Thyroid gland (tissue), 4 donors: ENCODE data around the gene RTF1. TPM values are rescaled to one million over a fixed set of nuclear protein-coding genes. Genes with fewer than 3 reads are reported as not detected.

Experiments used
- DNase-seq, 2 donors: peaks; one replicate each; pipeline ENCODE4 v3.0.0-alpha.2; 2019
- H3K27ac ChIP-seq, 3 donors: fragments of 200-600 bp; sonication (generic); 1 replicate in 2 of 3; 2 replicates in 1 of 3; pipeline ENCODE4 v1.5.1; 2016 to 2019; ENCODE audit warnings: mild to moderate bottlenecking in 1 of 3, moderate library complexity in 1 of 3
- H3K27me3 ChIP-seq: fragments of 200-600 bp; sonication (generic); one replicate; pipeline ENCODE4 v1.5.1; 2019
- H3K36me3 ChIP-seq, 2 donors: fragments of 200-600 bp; sonication (generic); one replicate each; pipeline ENCODE4 v1.5.1; 2016 to 2019
- H3K4me1 ChIP-seq, 2 donors: fragments of 200-600 bp; sonication (generic); one replicate each; pipeline ENCODE4 v1.5.1; 2017 to 2019
- H3K4me3 ChIP-seq, 3 donors: fragments of 200-600 bp; sonication (generic); replicated peaks in 1 of 3; 1 replicate in 2 of 3; 2 replicates in 1 of 3; pipeline ENCODE4 v1.5.1; 2016; ENCODE audit warnings: mild to moderate bottlenecking in 1 of 3
- H3K9me3 ChIP-seq: fragments of 200-600 bp; sonication (generic); one replicate; pipeline ENCODE4 v1.5.1; 2017
- POLR2A ChIP-seq, 2 donors: fragments of 450-650 bp; IDR thresholded peaks; one replicate each; pipeline ENCODE4 v1.6.1; 2017; ENCODE audit warnings: antibody characterized with exemption in 2 of 2, mild to moderate bottlenecking in 2 of 2, moderate library complexity in 1 of 2
- WGBS, 2 donors: methylation state at CpG; one replicate each; pipeline ENCODE4 v1.1.5; 2017; 5-methylcytosine and 5-hydroxymethylcytosine counted together
- intact Hi-C: fragments of 100-400 bp; cut with DNase I; formaldehyde crosslinking; loops from one replicate; pipeline ENCODE4 v1.15.1; 2023
- total RNA-seq, 4 donors: library from RNA; depleted of rRNA; stranded (reverse); fragments of >200 nt; gene quantifications; one replicate each; pipeline ENCODE4 v1.2.3, GENCODE V29; 2016
- TF ChIP-seq, protein P1 (sequence below), 6 experiments: fragments of 200-600 bp in 3 of 6; fragments of 450-650 bp in 3 of 6; sonication (generic) in 3 of 6; IDR thresholded peaks; one replicate each; pipeline ENCODE4 v1.5.1; 2016 to 2019; ENCODE audit warnings: antibody characterized with exemption in 6 of 6, mild to moderate bottlenecking in 2 of 6, inconsistent platforms in 1 of 6, moderate library complexity in 1 of 6

RTF1 gene
- total RNA-seq, 4 donors from 2014 or later: 26.6 to 37.4 (median 35.4) TPM

DNA sequence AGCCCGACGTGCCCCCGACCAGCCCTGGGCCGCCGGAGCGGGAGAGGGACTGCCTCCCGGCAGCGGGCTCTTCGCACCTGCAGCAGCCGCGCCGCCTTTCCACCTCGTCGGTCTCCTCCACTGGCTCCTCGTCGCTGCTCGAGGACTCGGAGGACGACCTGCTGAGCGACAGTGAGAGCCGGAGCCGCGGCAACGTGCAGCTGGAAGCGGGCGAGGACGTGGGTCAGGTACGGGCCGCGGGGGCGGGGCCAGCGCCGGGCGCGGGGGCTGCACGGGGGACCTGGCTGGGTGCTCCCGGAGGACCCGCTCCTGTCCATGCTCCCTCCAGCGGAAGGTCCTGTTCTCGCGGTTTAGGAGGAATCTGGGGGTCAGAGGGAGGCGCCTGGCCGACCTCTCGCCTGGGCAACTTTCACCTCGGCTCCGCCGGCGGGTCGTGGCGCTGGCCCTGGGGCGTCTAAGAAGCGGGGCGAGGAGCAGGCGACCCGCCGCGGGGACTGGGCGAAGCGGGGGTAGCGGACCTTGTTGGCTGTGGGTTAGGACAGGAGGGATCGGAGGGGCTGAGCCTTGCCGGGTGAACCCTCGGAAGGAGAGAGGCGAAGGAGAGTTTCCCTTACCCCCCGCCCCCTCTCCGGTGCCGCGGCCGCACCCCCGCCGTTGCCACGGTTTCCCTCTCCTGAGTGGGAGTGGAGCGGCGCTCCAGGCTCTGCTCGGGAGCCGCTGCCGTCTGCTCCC, 77.5 kb downstream of the RTF1 start:
- H3K4me1 ChIP-seq: peaks cover 26 to 29% of the 10 kb centered on the region in 2 donors
- no peak for TF ChIP-seq POLR2A (IDR thresholded peaks at IDR 0.05)
- TF ChIP-seq, protein P1, sequence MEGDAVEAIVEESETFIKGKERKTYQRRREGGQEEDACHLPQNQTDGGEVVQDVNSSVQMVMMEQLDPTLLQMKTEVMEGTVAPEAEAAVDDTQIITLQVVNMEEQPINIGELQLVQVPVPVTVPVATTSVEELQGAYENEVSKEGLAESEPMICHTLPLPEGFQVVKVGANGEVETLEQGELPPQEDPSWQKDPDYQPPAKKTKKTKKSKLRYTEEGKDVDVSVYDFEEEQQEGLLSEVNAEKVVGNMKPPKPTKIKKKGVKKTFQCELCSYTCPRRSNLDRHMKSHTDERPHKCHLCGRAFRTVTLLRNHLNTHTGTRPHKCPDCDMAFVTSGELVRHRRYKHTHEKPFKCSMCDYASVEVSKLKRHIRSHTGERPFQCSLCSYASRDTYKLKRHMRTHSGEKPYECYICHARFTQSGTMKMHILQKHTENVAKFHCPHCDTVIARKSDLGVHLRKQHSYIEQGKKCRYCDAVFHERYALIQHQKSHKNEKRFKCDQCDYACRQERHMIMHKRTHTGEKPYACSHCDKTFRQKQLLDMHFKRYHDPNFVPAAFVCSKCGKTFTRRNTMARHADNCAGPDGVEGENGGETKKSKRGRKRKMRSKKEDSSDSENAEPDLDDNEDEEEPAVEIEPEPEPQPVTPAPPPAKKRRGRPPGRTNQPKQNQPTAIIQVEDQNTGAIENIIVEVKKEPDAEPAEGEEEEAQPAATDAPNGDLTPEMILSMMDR (IDR thresholded peaks at IDR 0.05): no peak
- peak; percentile 36 to 37 for DNase-seq
- H3K36me3 ChIP-seq: no peaks in the 10 kb centered on the region
- intact Hi-C loops: no loop called here
- peak overlapping the region in 1 of 3 donors; percentile 50 for H3K4me3 ChIP-seq
- H3K27me3 ChIP-seq: peaks cover 4% of the 10 kb centered on the region
- no peak overlapping the region for H3K27ac ChIP-seq
- H3K9me3 ChIP-seq: no peaks in the 10 kb centered on the region
- WGBS, 2 donors: 0% methylated on average over 3 to 7 of the region's 77 CpGs

DNA sequence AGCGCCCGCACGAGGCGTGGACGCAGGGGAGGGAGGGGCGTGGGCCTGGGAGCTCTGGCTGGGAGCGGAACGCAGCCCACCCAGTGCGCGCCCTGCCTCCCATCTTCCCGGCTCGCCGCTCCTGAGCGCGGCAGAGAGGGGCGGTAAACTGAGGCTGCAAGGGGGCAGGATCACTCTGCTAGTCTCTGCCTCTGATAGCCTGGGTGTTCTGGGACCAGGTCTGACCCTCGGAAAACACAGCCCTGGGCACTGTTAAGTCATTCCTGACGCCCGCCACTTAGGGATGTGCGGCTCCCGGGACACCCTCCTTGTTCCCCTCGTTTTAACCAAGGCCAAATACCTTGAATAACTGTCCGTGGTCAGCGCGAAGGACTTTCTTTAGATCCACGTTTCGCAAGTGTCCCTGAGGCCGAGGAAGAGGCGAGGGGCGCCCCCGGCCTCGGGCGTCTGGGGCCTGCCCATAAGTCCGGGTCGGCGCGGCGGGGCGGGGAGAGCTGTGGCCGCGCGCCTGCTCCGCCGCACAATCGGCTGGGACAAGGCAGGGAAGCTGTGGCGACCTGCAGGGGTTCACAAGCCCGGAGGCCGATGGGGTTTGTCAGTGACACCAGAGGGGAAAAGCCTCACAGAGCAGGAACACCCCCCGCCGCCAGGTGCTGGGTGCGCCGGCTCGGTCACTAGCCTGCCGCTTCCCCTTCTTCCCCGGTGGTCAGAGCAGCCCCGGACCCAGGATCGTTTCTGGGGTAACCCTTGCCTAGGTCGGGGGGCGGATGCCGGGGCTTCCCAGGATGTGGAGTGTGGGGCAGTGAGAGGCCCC, 78.2 kb downstream of the RTF1 start:
- H3K27ac ChIP-seq: no peak overlapping the region
- TF ChIP-seq, protein P1 (IDR thresholded peaks at IDR 0.05): no peak
- no peak for TF ChIP-seq POLR2A (IDR thresholded peaks at IDR 0.05)
- WGBS, 2 donors: 0 to 4% methylated on average over 2 to 21 of the region's 60 CpGs
- H3K9me3 ChIP-seq: no peaks in the 10 kb centered on the region
- peaks cover 26 to 29% of the 10 kb centered on the region in 2 donors for H3K4me1 ChIP-seq
- intact Hi-C loops: no loop called here
- DNase-seq: no peak
- H3K4me3 ChIP-seq: peak overlapping the region in 1 of 3 donors; percentile 50
- no peaks in the 10 kb centered on the region for H3K36me3 ChIP-seq
- peaks cover 4% of the 10 kb centered on the region for H3K27me3 ChIP-seq

DNA sequence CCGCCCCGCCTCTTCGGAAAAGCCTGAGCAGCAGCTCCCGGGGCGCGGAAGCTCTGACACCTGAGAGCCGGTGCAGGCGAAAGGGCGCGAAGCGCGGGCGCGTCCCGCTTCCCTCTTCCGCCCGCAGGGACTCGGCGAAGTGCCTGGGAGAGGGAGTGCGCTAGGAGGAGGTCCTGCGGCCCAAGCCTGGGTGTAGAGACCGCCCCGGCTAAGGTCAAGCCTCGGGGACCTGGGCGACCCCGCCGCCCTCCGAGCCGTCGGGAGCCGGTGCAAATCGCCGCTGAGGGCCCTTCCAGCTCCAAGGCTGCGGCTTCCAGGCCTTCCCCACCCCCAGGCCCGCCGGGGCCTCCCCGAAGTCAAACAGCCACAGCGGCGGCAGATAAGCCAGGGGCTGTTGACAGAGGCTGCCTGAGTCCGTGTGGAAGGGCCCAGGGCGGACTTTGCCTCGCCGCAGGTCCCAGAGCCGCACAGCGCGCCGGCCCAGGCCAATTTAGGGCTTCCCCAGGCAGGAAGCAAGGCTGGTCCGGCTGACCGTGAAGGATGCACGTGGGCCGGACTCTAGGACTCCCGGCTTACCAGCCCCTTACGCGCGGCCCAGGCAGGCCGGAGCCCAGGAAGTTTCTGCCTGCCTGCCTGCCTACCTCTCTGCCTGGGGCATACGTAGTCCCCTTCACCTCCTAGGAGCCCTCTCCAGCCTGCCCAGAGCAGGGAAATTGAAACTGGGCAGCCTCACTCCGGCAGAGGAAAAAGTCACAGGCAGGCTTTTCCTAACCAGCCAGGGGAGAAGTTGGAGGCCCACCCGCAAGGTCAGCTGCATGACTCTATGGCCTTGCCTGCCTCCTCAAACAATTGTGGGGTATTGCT, 79.1 kb downstream of the RTF1 start:
- intact Hi-C loops: no loop called here
- Histone ChIP-seq H3K9me3 (no peaks in the 10 kb centered on the region), H3K4me3 (no peak overlapping the region), H3K27me3 (peaks cover 4% of the 10 kb centered on the region), H3K27ac (no peak overlapping the region), H3K36me3 (no peaks in the 10 kb centered on the region), H3K4me1 (peaks cover 26 to 29% of the 10 kb centered on the region in 2 donors)
- TF ChIP-seq, protein P1 (IDR thresholded peaks at IDR 0.05): no peak
- TF ChIP-seq POLR2A (IDR thresholded peaks at IDR 0.05): no peak
- DNase-seq: no peak
- WGBS, 2 donors: 43 to 64% methylated on average over 10 to 18 of the region's 59 CpGs

DNA sequence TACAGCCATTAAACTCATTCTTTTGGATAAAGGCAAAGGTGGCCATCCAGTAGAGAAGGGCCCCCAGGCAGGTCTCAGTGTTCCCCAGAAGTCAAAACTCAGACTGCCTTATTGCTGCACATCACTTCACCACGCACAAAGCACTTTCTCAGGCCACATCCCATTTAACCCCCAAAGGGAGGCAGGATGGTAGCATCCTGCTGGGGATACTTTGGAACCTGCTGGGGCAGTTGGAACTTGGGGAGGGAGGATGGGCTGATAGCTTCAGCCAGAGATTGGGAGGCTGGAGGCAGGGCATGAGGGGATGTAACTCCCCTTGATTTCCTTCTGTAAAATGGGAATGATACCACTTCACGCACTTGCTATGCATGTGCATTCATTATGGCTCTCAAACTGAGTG, 81.8 kb downstream of the RTF1 start:
- no peaks in the 10 kb centered on the region for H3K9me3 ChIP-seq
- H3K4me3 ChIP-seq: no peak overlapping the region
- DNase-seq: no peak
- intact Hi-C loops: no loop called here
- H3K27ac ChIP-seq: no peak overlapping the region
- WGBS, 2 donors: 95 to 100% methylated on average over 2 of the region's 2 CpGs
- no peaks in the 10 kb centered on the region for H3K36me3 ChIP-seq
- H3K4me1 ChIP-seq: peaks cover 32 to 42% of the 10 kb centered on the region in 2 donors
- no peak for TF ChIP-seq POLR2A (IDR thresholded peaks at IDR 0.05)
- TF ChIP-seq, protein P1 (IDR thresholded peaks at IDR 0.05): no peak
- H3K27me3 ChIP-seq: no peaks in the 10 kb centered on the region
